Adrenal gland (tissue), 19 donors: ENCODE measurements around the gene SLC25A45. TPM values are rescaled to one million over a fixed set of nuclear protein-coding genes. Genes with fewer than 3 reads are reported as not detected.

ENCODE experiments used
- DNase-seq, 7 donors: peaks; one replicate each; pipeline ENCODE4 v3.0.0-alpha.2; 2019 to 2020
- H3K27ac ChIP-seq, 5 donors: fragments of 200-600 bp; sonication (generic) in 4 of 5; 1 replicate in 3 of 5; 2 replicates in 2 of 5; pipeline versions ENCODE4 v1.5.1 to v1.8.0; 2016 to 2020; ENCODE audit warnings: mild to moderate bottlenecking in 1 of 5
- H3K27me3 ChIP-seq: fragments of 200-600 bp; 2 replicates; pipeline ENCODE4 v1.8.0; 2021
- H3K36me3 ChIP-seq, 2 donors: fragments of 200-600 bp; replicated peaks in 1 of 2; 1 replicate in 1 of 2; 2 replicates in 1 of 2; pipeline versions ENCODE4 v1.5.1 to v1.8.0; 2018 to 2022
- H3K4me1 ChIP-seq, 2 donors: fragments of 200-600 bp; replicated peaks in 1 of 2; 1 replicate in 1 of 2; 2 replicates in 1 of 2; pipeline versions ENCODE4 v1.5.1 to v1.8.0; 2018 to 2021
- H3K4me3 ChIP-seq, 4 donors: fragments of 200-600 bp; sonication (generic) in 3 of 4; one replicate each; pipeline ENCODE4 v1.5.1; 2016 to 2018
- H3K9me3 ChIP-seq, 3 donors: fragments of 200-600 bp; sonication (generic) in 1 of 3; replicated peaks in 1 of 3; 1 replicate in 2 of 3; 2 replicates in 1 of 3; pipeline versions ENCODE4 v1.5.1 to v1.8.0; 2016 to 2021
- POLR2A ChIP-seq, 2 donors: fragments of 450-650 bp; IDR thresholded peaks; one replicate each; pipeline ENCODE4 v1.6.1; 2017; ENCODE audit warnings: antibody characterized with exemption in 2 of 2, mild to moderate bottlenecking in 2 of 2, moderate library complexity in 1 of 2
- WGBS, 4 donors: extraction: QIAGEN DNeasy Blood & Tissue Kit in 2 of 4; methylation state at CpG; one replicate each; pipeline versions ENCODE4 v1.1.5 to v1.1.7; 2013 to 2017; 5-methylcytosine and 5-hydroxymethylcytosine counted together
- intact Hi-C, 2 donors: fragments of 100-400 bp; cut with DNase I; formaldehyde crosslinking; loops; one replicate each; pipeline versions ENCODE4 v1.14.1 to v1.15.0; 2022 to 2023
- long read RNA-seq, 10 donors: library from polyadenylated mRNA in 3 of 10; unstranded in 2 of 10; stranded (forward) in 1 of 10; transcript quantifications; one replicate each; pipeline ENCODE4 v2.0.0 and lab custom pipeline, GENCODE V29; 2021 to 2026
- polyA plus RNA-seq, 3 donors: library from polyadenylated mRNA; stranded (reverse); fragments of 200-250 nt in 2 of 3; fragments of 350-450 nt in 1 of 3; fragmentation: Illumina TruSeq in 1 of 3; extraction: RNeasy Lipid Tissue Mini Kit (QIAGEN cat#74804) in 1 of 3; gene quantifications; one replicate each; pipeline ENCODE4 v1.2.3, GENCODE V29; 2013 to 2014
- total RNA-seq, 9 donors: library from RNA; depleted of rRNA in 4 of 9; stranded (reverse); fragments of >200 nt in 4 of 9; fragments of 120-200 nt in 1 of 9; fragmentation: NEBNext Ultra II Directional in 1 of 9; extraction: Animal tissue kit (Norgen Biotek cat#: 25700) in 1 of 9; gene quantifications; one replicate each; pipeline versions ENCODE4 v1.1.0 to v1.2.4, GENCODE V29; 2013 to 2023
- TF ChIP-seq, protein P1 (sequence below), 6 experiments: fragments of 450-650 bp in 4 of 6; fragments of 200-600 bp in 2 of 6; sonication (generic) in 1 of 6; IDR thresholded peaks; 1 replicate in 5 of 6; 2 replicates in 1 of 6; pipeline versions ENCODE4 v1.5.1 to v1.8.0; 2016 to 2021; ENCODE audit warnings: antibody characterized with exemption in 6 of 6, mild to moderate bottlenecking in 2 of 6, moderate library complexity in 1 of 6
- donor health status: healthy with polysubstance abuse.
- donor health status: Bipolar disorder and iron deficiency.
- donor health status: DM: yes; HTN: yes; CAD: no.
- donor health status: DM: no; HTN: no; CAD: no.
- donor health status: DM: no; HTN: no; CAD: no.
- donor health status: DM: yes; HTN: yes; CAD: no.

The SLC25A45 gene
- total RNA-seq (10 to 100 TPM in 1 of 9 donors, 1 to 10 TPM in 8; 1.1 to 12.7 (median 6.0) TPM), polyA plus RNA-seq (10 to 100 TPM in 2 of 3 donors, 1 to 10 TPM in 1; 2.4 to 21.0 (median 14.7) TPM)
- long read RNA-seq, donor 1, result 0 reads
- long read RNA-seq, donor 2, partial matches to known transcripts, result 105 of 106 reads
- long read RNA-seq, donor 2, other reads (novel, unspliced or antisense), result 0 of 106 reads
- long read RNA-seq, donor 3, result 0 reads
- long read RNA-seq, donor 4, partial matches to known transcripts, result 0 of 3 reads
- long read RNA-seq, donor 4, other reads (novel, unspliced or antisense), result 3 of 3 reads
- long read RNA-seq, donor 5, partial matches to known transcripts, result 1 of 6 reads
- long read RNA-seq, donor 5, other reads (novel, unspliced or antisense), result 5 of 6 reads
- long read RNA-seq, donor 6, partial matches to known transcripts, result 0 of 1 reads
- long read RNA-seq, donor 6, other reads (novel, unspliced or antisense), result 1 of 1 reads
- long read RNA-seq, donor 7, result 0 reads
- long read RNA-seq, donor 8, result 0 reads
- long read RNA-seq, donor 9, result 0 reads
- long read RNA-seq, donor 10, result 0 reads

DNA sequence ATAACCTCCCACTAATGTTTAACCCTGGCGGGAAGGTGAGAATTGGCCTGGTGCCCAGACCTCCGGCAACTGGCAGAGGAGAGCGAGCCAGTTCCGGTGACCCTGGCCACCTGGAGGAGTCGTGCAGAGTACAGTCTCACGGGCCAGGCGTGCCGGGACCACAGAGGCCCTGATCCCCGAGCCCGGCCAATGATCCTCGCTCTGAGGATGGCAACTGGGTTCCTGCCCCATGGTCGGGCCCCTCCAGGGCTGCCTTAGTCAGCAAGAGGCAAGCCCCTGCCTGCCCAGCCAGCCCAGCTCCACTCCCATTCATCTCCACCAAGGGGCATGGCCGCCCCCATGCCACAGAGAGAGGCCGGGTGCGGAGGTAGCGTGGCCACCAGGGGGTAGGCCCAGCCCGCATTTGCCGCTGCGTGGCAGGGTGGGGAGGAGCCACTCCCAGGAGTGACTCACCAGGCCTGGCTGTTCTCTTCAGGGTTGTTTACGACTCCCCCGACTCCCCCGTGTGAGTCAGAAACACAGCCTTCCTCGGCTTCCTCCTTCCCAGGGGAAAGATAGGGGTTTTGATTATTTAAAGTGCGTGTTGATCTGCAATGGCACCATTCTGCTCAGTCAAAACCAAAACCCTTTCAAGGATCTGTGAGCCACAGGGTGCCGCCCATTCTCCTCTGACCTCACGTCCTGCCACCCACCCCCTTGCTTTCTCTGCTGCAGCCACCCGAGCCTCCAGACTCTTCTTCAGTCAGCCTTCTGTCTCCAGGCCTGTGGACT is at the start of gene SLC25A45:
Gene SLC25A45 (minus strand): TSS at position 614 of the 771 bp plus-strand sequence. CDS start 695 bp downstream, outside the sequence.
- Histone ChIP-seq H3K4me1 (peaks cover 32 to 54% of the 10 kb centered on the region in 2 donors), H3K27me3 (no peaks in the 10 kb centered on the region), H3K4me3 (peak within 1 kb of the TSS in 2 of 4 donors; percentile 8 to 36), H3K27ac (peak within 1 kb of the TSS; percentile 74 to 97 (median 91)), H3K36me3 (no peaks in the 10 kb centered on the region), H3K9me3 (no peaks in the 10 kb centered on the region)
- peak; percentile 92 to 98 (median 97) for DNase-seq
- TF ChIP-seq, protein P1, sequence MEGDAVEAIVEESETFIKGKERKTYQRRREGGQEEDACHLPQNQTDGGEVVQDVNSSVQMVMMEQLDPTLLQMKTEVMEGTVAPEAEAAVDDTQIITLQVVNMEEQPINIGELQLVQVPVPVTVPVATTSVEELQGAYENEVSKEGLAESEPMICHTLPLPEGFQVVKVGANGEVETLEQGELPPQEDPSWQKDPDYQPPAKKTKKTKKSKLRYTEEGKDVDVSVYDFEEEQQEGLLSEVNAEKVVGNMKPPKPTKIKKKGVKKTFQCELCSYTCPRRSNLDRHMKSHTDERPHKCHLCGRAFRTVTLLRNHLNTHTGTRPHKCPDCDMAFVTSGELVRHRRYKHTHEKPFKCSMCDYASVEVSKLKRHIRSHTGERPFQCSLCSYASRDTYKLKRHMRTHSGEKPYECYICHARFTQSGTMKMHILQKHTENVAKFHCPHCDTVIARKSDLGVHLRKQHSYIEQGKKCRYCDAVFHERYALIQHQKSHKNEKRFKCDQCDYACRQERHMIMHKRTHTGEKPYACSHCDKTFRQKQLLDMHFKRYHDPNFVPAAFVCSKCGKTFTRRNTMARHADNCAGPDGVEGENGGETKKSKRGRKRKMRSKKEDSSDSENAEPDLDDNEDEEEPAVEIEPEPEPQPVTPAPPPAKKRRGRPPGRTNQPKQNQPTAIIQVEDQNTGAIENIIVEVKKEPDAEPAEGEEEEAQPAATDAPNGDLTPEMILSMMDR (IDR thresholded peaks at IDR 0.05), result peak; percentile 50 to 98 (median 96)
- TF ChIP-seq POLR2A (IDR thresholded peaks at IDR 0.05), result peak; percentile 31 to 84
- WGBS, 4 donors, result 0% methylated on average over 3 to 27 of the region's 27 CpGs
- intact Hi-C loops, result no loop called here

- H3K27me3 ChIP-seq, result no peaks in the 10 kb centered on the region
- 33 to 42% (median 38%) methylated on average over 4 of the region's 4 CpGs for WGBS, 4 donors
- no peaks in the 10 kb centered on the region for H3K9me3 ChIP-seq
- peak overlapping the region; percentile 4 to 100 (median 51) for H3K27ac ChIP-seq
- peak in 2 of 7 donors; percentile 10 to 49 for DNase-seq
- TF ChIP-seq POLR2A (IDR thresholded peaks at IDR 0.05), result peak in 1 of 2 donors; percentile 70
- TF ChIP-seq, protein P1 (IDR thresholded peaks at IDR 0.05), result peak in 2 of 6 experiments; percentile 7 to 10
- peak overlapping the region in 1 of 4 donors; percentile 82 for H3K4me3 ChIP-seq
- H3K4me1 ChIP-seq, result peaks cover 38 to 98% of the 10 kb centered on the region in 2 donors
- intact Hi-C loops, result no loop called here
- peaks cover 0 to 37% of the 10 kb centered on the region in 2 donors for H3K36me3 ChIP-seq
These were observed 49.1 kb upstream of the SLC25A45 start for GRCh38 chr11:65431451-65432099.

DNA sequence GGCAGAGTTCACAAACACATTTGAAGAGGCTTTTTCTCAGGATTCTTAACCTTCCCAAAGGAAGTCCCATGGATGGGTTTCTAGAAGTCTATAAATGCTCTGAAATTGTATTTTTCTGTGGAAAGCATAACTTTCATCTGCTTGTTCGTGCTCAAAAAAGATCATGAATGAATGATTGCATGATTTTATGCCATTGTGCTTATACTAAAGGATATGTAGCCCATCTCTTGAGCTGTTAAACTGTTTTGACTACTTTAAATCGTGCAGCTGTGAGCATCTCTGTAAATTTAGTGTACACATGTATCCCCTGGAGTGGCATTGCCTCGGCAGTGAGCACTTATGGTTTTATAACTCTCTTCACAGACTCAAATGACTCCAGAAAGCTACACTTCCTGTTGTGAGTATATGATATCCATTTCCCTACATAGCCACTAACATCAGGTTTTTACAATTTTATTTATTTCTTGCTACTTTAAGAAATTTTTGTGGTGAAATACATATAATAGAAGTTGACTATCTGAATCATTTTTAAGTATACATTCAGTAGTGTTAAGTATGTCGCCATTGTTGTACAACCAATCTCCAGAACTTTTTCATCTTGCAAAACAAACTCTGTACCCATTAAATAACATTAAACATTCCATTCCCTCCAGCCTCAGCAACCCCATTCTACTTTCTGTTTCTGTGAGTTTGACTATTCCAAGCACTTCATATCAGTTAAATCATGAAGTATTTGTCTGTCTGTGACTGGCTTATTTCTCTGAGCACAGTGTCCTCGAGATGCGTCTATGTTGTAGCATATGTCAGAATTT is 48.2 kb upstream of the SLC25A45 start:
- peak overlapping the region in 1 of 4 donors; percentile 82 for H3K4me3 ChIP-seq
- H3K9me3 ChIP-seq, result no peaks in the 10 kb centered on the region
- H3K4me1 ChIP-seq, result peaks cover 32 to 95% of the 10 kb centered on the region in 2 donors
- H3K27me3 ChIP-seq, result no peaks in the 10 kb centered on the region
- intact Hi-C loops, result no loop called here
- H3K36me3 ChIP-seq, result peaks cover 0 to 37% of the 10 kb centered on the region in 2 donors
- peak in 4 of 7 donors; percentile 25 to 59 (median 46) for DNase-seq
- WGBS, 4 donors, result 23 to 31% (median 28%) methylated on average over 6 of the region's 6 CpGs
- peak overlapping the region; percentile 44 to 100 (median 89) for H3K27ac ChIP-seq
- TF ChIP-seq, protein P1 (IDR thresholded peaks at IDR 0.05), result no peak
- peak in 1 of 2 donors; percentile 63 for TF ChIP-seq POLR2A (IDR thresholded peaks at IDR 0.05)
